Stimulated activated memory B cell treated with anti-CD40 and anti-IgM and Interleukin-4, amounts not matched to agents 10 μg/mL and 1 μg/mL and 100 μg/mL, for 72 hours (primary cell): ENCODE results near the gene NPHP4.

Experiments used
- ATAC-seq: fragments of 150-1000 bp; cut with Tn5 transposase; 2 replicates; pipeline ENCODE4 v1.10.0; 2021
- H3K27ac Mint-ChIP-seq: one replicate; pipeline ENCODE4 v1.8.0; 2022; ENCODE audit warnings: mild to moderate bottlenecking, mixed read lengths
- H3K27me3 Mint-ChIP-seq: one replicate; pipeline ENCODE4 v1.8.0; 2022; ENCODE audit warnings: mixed read lengths
- H3K36me3 Mint-ChIP-seq: one replicate; pipeline ENCODE4 v1.8.0; 2022; ENCODE audit warnings: mixed read lengths
- H3K4me1 Mint-ChIP-seq: one replicate; pipeline ENCODE4 v1.8.0; 2022; ENCODE audit warnings: mixed read lengths
- H3K4me3 Mint-ChIP-seq: one replicate; pipeline ENCODE4 v1.8.0; 2022; ENCODE audit warnings: mild to moderate bottlenecking, moderate library complexity, mixed read lengths
- H3K9me3 Mint-ChIP-seq: one replicate; pipeline ENCODE4 v1.8.0; 2022; ENCODE audit warnings: mixed read lengths

The NPHP4 gene

DNA sequence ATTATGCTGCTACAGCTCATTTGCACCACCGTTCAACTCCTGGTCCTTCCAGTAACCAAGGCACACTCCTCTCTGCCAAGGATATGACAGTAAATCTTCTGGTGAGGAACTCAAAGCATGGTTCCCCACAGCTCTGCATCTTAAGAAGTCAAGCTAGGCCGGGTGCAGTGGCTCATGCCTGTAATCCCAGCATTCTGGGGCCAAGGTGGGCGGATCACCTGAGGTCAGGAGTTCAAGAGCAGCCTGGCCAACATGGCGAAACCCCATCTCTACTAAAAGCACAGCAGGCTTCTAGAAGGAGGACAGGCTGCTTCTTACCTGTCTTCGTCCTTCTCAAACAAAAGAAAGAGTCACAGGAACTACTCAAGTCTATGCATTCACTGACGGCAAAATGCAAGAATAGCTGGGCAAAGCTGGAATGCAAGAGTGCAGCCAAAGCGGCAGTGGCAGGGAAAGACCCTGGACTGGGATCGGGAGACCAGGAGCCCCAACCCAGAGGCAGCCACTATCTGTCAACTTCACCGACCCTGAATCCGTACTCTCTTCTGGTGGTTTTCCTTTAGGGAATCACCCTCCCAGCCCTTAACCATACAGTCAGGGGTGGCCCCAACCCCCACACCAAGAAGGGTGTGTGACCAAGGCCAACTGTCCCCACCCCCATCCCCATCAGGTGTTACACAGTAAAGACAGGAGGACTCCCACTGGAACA lies 75.5 kb downstream of the NPHP4 start:
- no peak overlapping the region for H3K27ac Mint-ChIP-seq
- peaks cover 6% of the 10 kb centered on the region for H3K4me1 Mint-ChIP-seq
- H3K9me3 Mint-ChIP-seq: no peaks in the 10 kb centered on the region
- no peaks in the 10 kb centered on the region for H3K27me3 Mint-ChIP-seq
- ATAC-seq: no peak
- H3K4me3 Mint-ChIP-seq: no peak overlapping the region
- H3K36me3 Mint-ChIP-seq: peaks cover 3% of the 10 kb centered on the region

DNA sequence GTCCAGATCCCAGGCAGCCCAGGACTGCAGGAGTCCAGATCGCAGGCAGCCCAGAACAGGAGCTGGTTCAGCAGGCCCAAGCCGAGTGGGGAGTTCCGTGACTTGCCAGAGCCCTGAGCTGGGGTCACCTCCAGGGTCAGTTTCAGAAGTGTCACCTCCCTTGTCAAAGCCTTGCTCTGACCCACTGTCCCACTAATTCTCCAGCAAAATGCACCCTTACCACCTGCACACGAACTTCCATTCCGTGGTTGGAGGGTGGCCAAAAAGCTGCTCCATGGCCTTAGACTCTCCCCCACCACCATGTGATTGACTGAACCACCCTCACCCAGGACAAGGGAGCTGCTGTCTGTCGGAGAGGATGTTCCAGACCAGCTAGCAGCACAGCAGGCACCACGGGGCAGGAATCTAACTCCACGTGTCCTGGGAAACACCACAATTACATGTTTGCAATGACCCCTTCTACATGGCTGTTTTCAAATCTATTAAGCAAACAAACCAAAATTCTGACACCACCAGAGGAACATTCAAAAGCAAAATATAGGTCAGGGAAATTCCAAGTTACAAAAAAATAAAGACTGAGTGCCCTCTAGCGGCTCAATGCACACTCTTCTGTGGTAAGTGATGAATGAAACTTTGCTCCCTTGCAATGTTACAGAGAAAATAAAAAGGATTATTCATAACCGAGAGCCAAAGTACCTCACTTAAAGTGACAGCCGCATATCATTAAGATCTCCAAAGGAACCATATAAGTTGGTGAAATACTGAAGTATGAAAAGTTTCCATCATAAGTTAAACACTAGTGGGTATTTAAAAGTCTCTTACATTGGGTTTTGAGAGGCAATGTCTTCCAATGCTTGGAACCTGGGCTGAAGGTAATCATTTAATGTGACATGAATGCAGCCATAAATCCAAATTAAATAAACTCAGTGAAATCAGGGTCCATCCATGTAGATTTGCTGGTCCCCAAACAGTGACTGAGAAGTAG lies 76.3 kb downstream of the NPHP4 start:
- Mint-ChIP-seq H3K36me3 (peaks cover 8% of the 10 kb centered on the region), H3K9me3 (no peaks in the 10 kb centered on the region), H3K27ac (no peak overlapping the region), H3K27me3 (no peaks in the 10 kb centered on the region), H3K4me3 (no peak overlapping the region), H3K4me1 (peaks cover 6% of the 10 kb centered on the region)
- ATAC-seq: no peak

- H3K27ac Mint-ChIP-seq: no peak overlapping the region
- no peaks in the 10 kb centered on the region for H3K27me3 Mint-ChIP-seq
- H3K4me1 Mint-ChIP-seq: peaks cover 6% of the 10 kb centered on the region
- H3K9me3 Mint-ChIP-seq: no peaks in the 10 kb centered on the region
- H3K36me3 Mint-ChIP-seq: peaks cover 8% of the 10 kb centered on the region
- ATAC-seq: no peak
- H3K4me3 Mint-ChIP-seq: no peak overlapping the region
These were observed 77.4 kb downstream of the NPHP4 start for GRCh38 chr1:5914676-5915365.

GRCh38 chr1:5913876-5914275 lies 78.3 kb downstream of the NPHP4 start:
- Mint-ChIP-seq H3K4me1 (peaks cover 6% of the 10 kb centered on the region), H3K27me3 (no peaks in the 10 kb centered on the region), H3K4me3 (no peak overlapping the region), H3K9me3 (no peaks in the 10 kb centered on the region), H3K27ac (no peak overlapping the region), H3K36me3 (peaks cover 8% of the 10 kb centered on the region)
- ATAC-seq: no peak

GRCh38 chr1:5913078-5913845 lies 79.0 kb downstream of the NPHP4 start:
- no peaks in the 10 kb centered on the region for H3K27me3 Mint-ChIP-seq
- H3K4me1 Mint-ChIP-seq: peaks cover 6% of the 10 kb centered on the region
- no peak overlapping the region for H3K27ac Mint-ChIP-seq
- no peaks in the 10 kb centered on the region for H3K9me3 Mint-ChIP-seq
- peaks cover 12% of the 10 kb centered on the region for H3K36me3 Mint-ChIP-seq
- no peak for ATAC-seq
- H3K4me3 Mint-ChIP-seq: no peak overlapping the region

DNA sequence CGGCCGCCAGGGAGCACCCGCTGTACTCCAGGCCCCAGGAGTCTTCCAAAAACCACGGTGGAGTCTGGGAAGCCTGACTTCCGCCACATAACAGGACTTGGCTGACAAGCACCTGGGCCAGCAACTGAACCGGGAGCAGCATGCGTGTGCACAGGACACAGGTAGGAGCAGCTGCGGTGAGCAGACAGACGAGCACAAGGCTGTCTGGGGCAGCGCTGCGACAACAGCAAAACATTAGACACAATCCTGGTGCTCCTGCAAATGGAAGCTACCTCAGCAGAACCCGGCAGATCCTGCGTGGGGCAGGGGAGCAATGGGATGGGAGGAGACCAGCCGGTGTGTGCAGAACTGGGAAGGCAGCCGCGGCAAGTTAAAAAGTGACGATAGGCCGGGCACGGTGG lies 80.4 kb downstream of the NPHP4 start:
- no peak overlapping the region for H3K4me3 Mint-ChIP-seq
- H3K27ac Mint-ChIP-seq: no peak overlapping the region
- peaks cover 6% of the 10 kb centered on the region for H3K4me1 Mint-ChIP-seq
- peaks cover 15% of the 10 kb centered on the region for H3K36me3 Mint-ChIP-seq
- H3K27me3 Mint-ChIP-seq: no peaks in the 10 kb centered on the region
- H3K9me3 Mint-ChIP-seq: no peaks in the 10 kb centered on the region
- no peak for ATAC-seq

DNA sequence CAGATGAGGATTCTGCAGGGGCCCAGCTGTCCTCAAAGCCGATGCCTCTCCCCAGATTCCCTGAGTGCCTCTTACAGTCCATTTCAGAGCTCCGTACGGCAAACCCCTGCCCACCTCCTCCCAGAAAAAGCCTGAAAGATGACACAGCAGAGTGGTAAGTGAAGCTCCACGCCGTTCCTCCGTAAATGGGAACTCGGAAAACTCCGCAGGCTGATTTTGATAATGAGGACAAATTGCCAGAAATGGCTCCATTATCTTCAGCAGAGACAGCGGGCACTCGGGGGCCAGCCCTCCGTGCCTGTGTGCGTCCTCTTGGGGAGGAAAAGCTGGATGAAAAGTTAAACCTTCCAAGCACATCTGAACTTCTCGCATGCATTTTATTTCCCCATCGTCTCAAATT lies 81.1 kb downstream of the NPHP4 start:
- Mint-ChIP-seq H3K36me3 (peaks cover 18% of the 10 kb centered on the region), H3K9me3 (no peaks in the 10 kb centered on the region), H3K4me1 (peaks cover 6% of the 10 kb centered on the region), H3K27ac (no peak overlapping the region), H3K4me3 (no peak overlapping the region), H3K27me3 (no peaks in the 10 kb centered on the region)
- no peak for ATAC-seq

DNA sequence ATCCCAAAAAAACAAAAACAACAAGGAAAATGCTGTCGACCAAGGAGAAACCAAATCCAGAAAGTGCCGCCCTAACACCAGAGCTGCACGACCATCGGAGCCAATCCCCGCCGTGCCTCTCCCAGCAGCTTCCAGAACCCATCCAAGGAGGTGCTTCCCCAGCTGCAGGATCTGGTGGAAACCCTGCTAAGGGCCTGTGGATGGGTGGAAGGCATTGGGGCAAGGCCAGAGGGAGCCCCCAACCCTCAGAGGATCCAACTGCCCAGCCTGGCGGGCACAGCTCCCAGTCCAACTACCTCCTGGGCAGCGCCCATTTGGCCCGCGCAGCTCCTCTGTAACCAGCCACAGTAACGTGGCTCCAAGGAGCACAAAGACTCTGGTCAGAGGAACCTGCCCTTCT lies 81.6 kb downstream of the NPHP4 start:
- Mint-ChIP-seq H3K36me3 (peaks cover 18% of the 10 kb centered on the region), H3K27me3 (no peaks in the 10 kb centered on the region), H3K4me1 (peaks cover 1% of the 10 kb centered on the region), H3K27ac (no peak overlapping the region), H3K4me3 (no peak overlapping the region), H3K9me3 (no peaks in the 10 kb centered on the region)
- no peak for ATAC-seq

DNA sequence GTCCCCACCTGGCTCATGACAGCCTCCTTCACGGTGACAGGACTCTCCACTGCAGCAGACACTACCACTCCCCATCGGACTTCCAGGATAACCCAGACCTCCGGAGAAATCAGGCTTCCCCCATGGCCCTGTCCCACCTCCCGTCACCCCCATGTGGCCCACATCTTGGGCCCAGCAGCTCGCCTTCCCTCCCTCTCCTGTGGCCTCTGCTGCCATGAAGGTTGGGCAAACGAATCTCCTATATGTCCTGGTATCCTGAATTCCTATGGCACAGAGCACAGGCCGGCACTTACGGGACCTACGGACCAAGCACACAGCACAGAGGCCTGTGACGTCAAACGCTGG lies 82.0 kb downstream of the NPHP4 start:
- Mint-ChIP-seq H3K36me3 (peaks cover 18% of the 10 kb centered on the region), H3K27ac (no peak overlapping the region), H3K4me1 (no peaks in the 10 kb centered on the region), H3K4me3 (no peak overlapping the region), H3K9me3 (no peaks in the 10 kb centered on the region), H3K27me3 (no peaks in the 10 kb centered on the region)
- ATAC-seq: no peak

- no peaks in the 10 kb centered on the region for H3K9me3 Mint-ChIP-seq
- no peak overlapping the region for H3K4me3 Mint-ChIP-seq
- H3K27ac Mint-ChIP-seq: no peak overlapping the region
- peaks cover 19% of the 10 kb centered on the region for H3K36me3 Mint-ChIP-seq
- H3K4me1 Mint-ChIP-seq: no peaks in the 10 kb centered on the region
- no peak for ATAC-seq
- H3K27me3 Mint-ChIP-seq: no peaks in the 10 kb centered on the region
These were observed 82.5 kb downstream of the NPHP4 start for GRCh38 chr1:5909576-5910275.

- Mint-ChIP-seq H3K27me3 (no peaks in the 10 kb centered on the region), H3K9me3 (no peaks in the 10 kb centered on the region), H3K27ac (no peak overlapping the region), H3K4me3 (no peak overlapping the region), H3K36me3 (peaks cover 24% of the 10 kb centered on the region), H3K4me1 (no peaks in the 10 kb centered on the region)
- ATAC-seq: no peak
These were observed 83.5 kb downstream of the NPHP4 start for GRCh38 chr1:5908461-5909375.

DNA sequence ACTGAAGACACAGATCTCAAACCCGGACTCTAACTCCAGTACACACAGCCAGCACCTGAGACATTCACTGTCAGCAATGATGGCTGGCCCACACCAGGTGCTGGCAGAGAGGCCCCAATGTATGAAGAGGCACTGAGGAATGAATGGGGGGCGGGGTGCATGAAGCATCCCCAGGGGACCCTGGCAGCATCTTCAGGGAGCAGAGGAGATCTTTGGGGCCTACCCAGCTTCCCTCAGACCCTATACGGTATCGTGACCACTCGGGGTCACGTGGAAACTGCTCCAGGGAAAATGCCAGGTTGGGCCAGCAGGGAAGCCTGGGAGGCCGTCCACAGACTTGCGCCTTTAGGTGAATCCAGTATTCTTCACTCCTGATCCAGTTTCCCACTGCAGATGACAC lies 84.3 kb downstream of the NPHP4 start:
- Mint-ChIP-seq H3K4me3 (no peak overlapping the region), H3K27me3 (no peaks in the 10 kb centered on the region), H3K27ac (no peak overlapping the region), H3K9me3 (no peaks in the 10 kb centered on the region), H3K4me1 (no peaks in the 10 kb centered on the region), H3K36me3 (peaks cover 24% of the 10 kb centered on the region)
- no peak for ATAC-seq

GRCh38 chr1:5907386-5907785 lies 84.8 kb downstream of the NPHP4 start:
- Mint-ChIP-seq H3K4me3 (no peak overlapping the region), H3K36me3 (peaks cover 27% of the 10 kb centered on the region), H3K9me3 (no peaks in the 10 kb centered on the region), H3K27me3 (no peaks in the 10 kb centered on the region), H3K4me1 (no peaks in the 10 kb centered on the region), H3K27ac (no peak overlapping the region)
- ATAC-seq: no peak

DNA sequence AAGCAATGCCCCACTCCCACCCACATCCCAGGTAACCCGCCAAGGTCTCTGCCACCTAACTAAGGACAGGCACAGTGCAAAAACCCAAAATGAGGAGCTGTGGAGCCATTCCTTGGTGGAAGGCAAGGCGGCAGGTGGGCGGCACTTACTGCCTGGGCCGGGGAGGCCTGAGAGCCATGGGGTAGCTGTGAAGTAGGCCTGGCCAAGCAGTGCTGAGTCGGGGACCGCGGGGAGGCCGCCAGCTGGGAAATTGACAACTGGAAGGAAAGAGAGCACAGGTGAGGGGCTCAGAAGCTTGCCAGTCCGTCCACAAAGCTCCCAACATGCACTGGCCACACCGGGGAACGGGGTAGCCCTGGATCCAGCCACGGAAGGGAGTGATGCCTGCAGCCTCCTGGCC lies 85.3 kb downstream of the NPHP4 start:
- ATAC-seq: no peak
- H3K9me3 Mint-ChIP-seq: no peaks in the 10 kb centered on the region
- no peak overlapping the region for H3K4me3 Mint-ChIP-seq
- H3K36me3 Mint-ChIP-seq: peaks cover 30% of the 10 kb centered on the region
- H3K27me3 Mint-ChIP-seq: no peaks in the 10 kb centered on the region
- no peak overlapping the region for H3K27ac Mint-ChIP-seq
- no peaks in the 10 kb centered on the region for H3K4me1 Mint-ChIP-seq
